H1 (cell line): ENCODE measurements around the gene ARID1B.

ENCODE experiments used
- CBX5 ChIP-seq: fragments of 300-800, 300-1000 bp; sonication (generic); IDR thresholded peaks from 2 replicates; pipeline ENCODE4 v1.7.1; 2016; ENCODE audit warnings: antibody characterized with exemption, low read length, low read depth
- CBX8 ChIP-seq: fragments of 300-800, 300-1000 bp; sonication (generic); IDR thresholded peaks from 2 replicates; pipeline ENCODE4 v1.7.1; 2016; ENCODE audit warnings: low read depth, low read length, borderline replicate concordance
- CTCF ChIP-seq, 3 experiments: IDR thresholded peaks; 1 replicate in 2 of 3; 2 replicates in 1 of 3; pipeline versions ENCODE4 v1.5.1 to v1.6.1; 2011; ENCODE audit warnings: low read length in 3 of 3, mild to moderate bottlenecking in 3 of 3, inconsistent platforms in 2 of 3, low read depth in 1 of 3, moderate library complexity in 1 of 3; ENCODE audit not compliant: insufficient read depth in 1 of 3; ENCODE audit errors: control extremely low read depth in 1 of 3
- GTF2F1 ChIP-seq: IDR thresholded peaks from 2 replicates; pipeline ENCODE4 v1.6.1; 2012; ENCODE audit warnings: low read depth, low read length, improper control_type of control experiment, borderline replicate concordance
- KDM1A ChIP-seq: fragments of 200-600, 300-600 bp; sonication (generic); IDR thresholded peaks from 2 replicates; pipeline ENCODE4 v1.7.1; 2016; ENCODE audit warnings: mild to moderate bottlenecking, low read length, borderline replicate concordance
- POLR2A ChIP-seq, 2 experiments: IDR thresholded peaks; 1 replicate in 1 of 2; 2 replicates in 1 of 2; pipeline ENCODE4 v1.6.1; 2011; ENCODE audit warnings: low read depth in 2 of 2, low read length in 2 of 2, mild to moderate bottlenecking in 2 of 2; ENCODE audit errors: control extremely low read depth in 1 of 2
- RAD21 ChIP-seq, 2 experiments: IDR thresholded peaks in 1 of 2; conservative IDR thresholded peaks in 1 of 2; 2 replicates each; pipeline ENCODE4 v1.6.1; 2011; ENCODE audit warnings: low read depth in 2 of 2, low read length in 2 of 2, improper control_type of control experiment in 1 of 2, inconsistent platforms in 1 of 2, mild to moderate bottlenecking in 1 of 2, moderate library complexity in 1 of 2
- SP1 ChIP-seq: IDR thresholded peaks from 2 replicates; pipeline ENCODE4 v1.6.1; 2011; ENCODE audit warnings: low read depth, low read length
- SP2 ChIP-seq: IDR thresholded peaks from 2 replicates; pipeline ENCODE4 v1.6.1; 2012; ENCODE audit warnings: mild to moderate bottlenecking, low read length, inconsistent platforms
- TEAD4 ChIP-seq: IDR thresholded peaks from 2 replicates; pipeline ENCODE4 v1.6.1; 2012; ENCODE audit warnings: low read depth, low read length, inconsistent platforms, mixed read lengths
- YY1 ChIP-seq: IDR thresholded peaks from 2 replicates; pipeline ENCODE4 v1.6.1; 2011; ENCODE audit warnings: low read depth, mild to moderate bottlenecking, low read length

DNA sequence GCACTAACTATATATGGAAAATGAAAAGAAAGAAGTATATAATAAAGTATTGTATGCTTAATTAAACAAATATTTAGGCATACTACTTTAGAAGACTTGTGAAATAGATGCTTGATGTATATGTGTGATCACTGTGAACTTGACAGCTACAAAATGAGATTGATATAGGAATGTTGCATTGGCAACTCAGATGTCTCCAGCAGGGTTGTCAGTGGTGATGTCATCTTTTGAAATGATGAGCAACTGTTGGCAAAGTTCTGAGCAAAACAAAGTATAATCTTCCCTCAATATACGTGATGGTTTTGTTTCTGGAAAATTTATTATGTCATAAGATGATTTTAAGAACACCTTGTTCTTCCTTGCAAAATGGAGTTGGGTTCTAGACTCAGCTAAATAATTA, 133.8 kb downstream of the ARID1B start:
- TF ChIP-seq CTCF (IDR thresholded peaks at IDR 0.05; ENCODE audit: control extremely low read depth in 1 of 3, insufficient read depth in 1 of 3, low read depth in 1 of 3, low read length in 3 of 3) (no peak), CBX5 (no peak), GTF2F1 (no peak), POLR2A (IDR thresholded peaks at IDR 0.05; ENCODE audit: control extremely low read depth in 1 of 2, low read depth in 2 of 2, low read length in 2 of 2) (no peak), RAD21 (IDR thresholded peaks at IDR 0.05 in 1 of 2, conservative IDR thresholded peaks at IDR 0.05 in 1 of 2; ENCODE audit: low read depth in 2 of 2, low read length in 2 of 2) (no peak), KDM1A (no peak), SP2 (no peak), YY1 (no peak), SP1 (no peak), CBX8 (no peak), TEAD4 (no peak)
